GM12865 (cell line): Measurements from ENCODE around the gene USP36.

ENCODE experiments used
- DNase-seq: peaks from one replicate; pipeline ENCODE4 v3.0.0; 2010; ENCODE audit warnings: low read depth
- H3K4me3 ChIP-seq: 2 replicates; pipeline ENCODE4 v1.5.1; 2011; ENCODE audit warnings: mild to moderate bottlenecking, low read depth, low read length, control low read depth
- CTCF ChIP-seq: IDR thresholded peaks from 2 replicates; pipeline ENCODE4 v1.5.1; 2011; ENCODE audit warnings: low read length, control low read depth, low read depth, inconsistent platforms; ENCODE audit not compliant: insufficient read depth; ENCODE audit errors: missing control alignments

USP36 gene

GRCh38 chr17:78797213-78797612 is 43.4 kb downstream of the USP36 start:
- DNase-seq = no peak
- H3K4me3 ChIP-seq = no peak overlapping the region
- TF ChIP-seq CTCF = no peak

- no peak for DNase-seq
- TF ChIP-seq CTCF = no peak
- no peak overlapping the region for H3K4me3 ChIP-seq
Observed at GRCh38 chr17:78796517-78796900, 44.1 kb downstream of the USP36 start.

- H3K4me3 ChIP-seq = no peak overlapping the region
- TF ChIP-seq CTCF = no peak
- DNase-seq = no peak
Observed at GRCh38 chr17:78795861-78796516, 44.6 kb downstream of the USP36 start.

- DNase-seq = no peak
- TF ChIP-seq CTCF = no peak
- no peak overlapping the region for H3K4me3 ChIP-seq
Observed at GRCh38 chr17:78794864-78795640, 45.6 kb downstream of the USP36 start.

GRCh38 chr17:78794399-78794798 is 46.2 kb downstream of the USP36 start:
- no peak for DNase-seq
- no peak overlapping the region for H3K4me3 ChIP-seq
- TF ChIP-seq CTCF = no peak

GRCh38 chr17:78793968-78794367 is 46.6 kb downstream of the USP36 start:
- H3K4me3 ChIP-seq = no peak overlapping the region
- no peak for DNase-seq
- no peak for TF ChIP-seq CTCF
